KG1 (cell line): Measurements from ENCODE around the gene ZNF578.
"Not testable (repeated sequence)": the region's sequence is repeated elsewhere in the genome, so short reads cannot be mapped to it uniquely, and the experiment has no call there.

ENCODE experiments used
- DNase-seq: peaks from one replicate; lab custom pipeline; 2025; lab: John Stamatoyannopoulos, UW

ZNF578 gene

DNA sequence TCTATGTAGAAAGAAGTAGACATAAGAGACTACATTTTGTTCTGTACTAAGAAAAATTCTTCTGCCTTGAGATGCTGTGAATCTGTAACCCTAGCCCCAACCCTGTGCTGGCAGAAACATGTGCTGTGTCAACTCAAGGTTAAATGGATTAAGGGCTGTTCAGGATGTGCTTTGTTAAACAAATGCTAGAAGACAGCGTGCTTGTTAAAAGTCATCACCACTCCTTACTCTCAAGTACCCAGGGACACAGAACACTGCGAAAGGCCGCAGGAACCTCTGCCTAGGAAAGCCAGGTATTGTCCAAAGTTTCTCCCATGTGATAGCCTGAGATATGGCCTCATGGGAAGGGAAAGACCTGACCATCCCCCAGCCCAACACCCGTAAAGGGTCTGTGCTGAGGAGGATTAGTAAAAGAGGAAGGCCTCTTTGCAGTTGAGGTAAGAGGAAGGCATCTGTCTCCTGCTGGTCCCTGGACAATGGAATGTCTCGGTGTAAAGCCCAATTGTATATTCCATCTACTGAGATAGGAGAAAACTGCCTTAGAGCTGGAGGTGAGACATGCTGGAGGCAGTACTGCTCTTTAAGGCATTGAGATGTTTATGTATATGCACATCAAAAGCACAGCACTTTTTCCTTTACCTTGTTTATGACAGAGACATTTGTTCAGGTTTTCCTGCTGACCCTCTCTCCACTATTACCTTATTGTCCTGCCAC, 105.5 kb downstream of the ZNF578 start:
- not testable (repeated sequence) for DNase-seq

DNA sequence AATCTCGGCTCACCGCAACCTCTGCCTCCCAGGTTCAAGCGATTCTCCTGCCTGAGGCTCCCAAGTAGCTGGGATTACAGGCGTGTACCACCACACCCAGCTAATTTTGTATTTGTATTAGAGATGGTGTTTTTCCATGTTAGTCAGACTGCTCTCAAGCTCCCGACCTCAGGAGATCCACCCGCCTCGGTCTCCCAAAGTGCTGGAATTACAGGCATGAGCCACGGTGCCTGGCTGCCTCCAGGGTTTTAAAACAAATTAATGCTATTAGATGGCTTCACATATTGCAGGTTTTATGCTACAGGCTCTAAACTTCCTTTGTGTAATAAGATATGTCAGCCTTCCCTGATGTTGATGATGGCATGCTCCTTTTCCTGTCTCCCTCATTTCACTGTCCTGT, 108.3 kb downstream of the ZNF578 start:
- DNase-seq, result not testable (repeated sequence)
